Measurements from ENCODE around the gene SUGP2. TPM values are rescaled to one million over a fixed set of nuclear protein-coding genes. Genes with fewer than 3 reads are reported as not detected.

SUGP2 gene
- total RNA-seq, 1 experiment from 2014 or later: 57.3 TPM

DNA sequence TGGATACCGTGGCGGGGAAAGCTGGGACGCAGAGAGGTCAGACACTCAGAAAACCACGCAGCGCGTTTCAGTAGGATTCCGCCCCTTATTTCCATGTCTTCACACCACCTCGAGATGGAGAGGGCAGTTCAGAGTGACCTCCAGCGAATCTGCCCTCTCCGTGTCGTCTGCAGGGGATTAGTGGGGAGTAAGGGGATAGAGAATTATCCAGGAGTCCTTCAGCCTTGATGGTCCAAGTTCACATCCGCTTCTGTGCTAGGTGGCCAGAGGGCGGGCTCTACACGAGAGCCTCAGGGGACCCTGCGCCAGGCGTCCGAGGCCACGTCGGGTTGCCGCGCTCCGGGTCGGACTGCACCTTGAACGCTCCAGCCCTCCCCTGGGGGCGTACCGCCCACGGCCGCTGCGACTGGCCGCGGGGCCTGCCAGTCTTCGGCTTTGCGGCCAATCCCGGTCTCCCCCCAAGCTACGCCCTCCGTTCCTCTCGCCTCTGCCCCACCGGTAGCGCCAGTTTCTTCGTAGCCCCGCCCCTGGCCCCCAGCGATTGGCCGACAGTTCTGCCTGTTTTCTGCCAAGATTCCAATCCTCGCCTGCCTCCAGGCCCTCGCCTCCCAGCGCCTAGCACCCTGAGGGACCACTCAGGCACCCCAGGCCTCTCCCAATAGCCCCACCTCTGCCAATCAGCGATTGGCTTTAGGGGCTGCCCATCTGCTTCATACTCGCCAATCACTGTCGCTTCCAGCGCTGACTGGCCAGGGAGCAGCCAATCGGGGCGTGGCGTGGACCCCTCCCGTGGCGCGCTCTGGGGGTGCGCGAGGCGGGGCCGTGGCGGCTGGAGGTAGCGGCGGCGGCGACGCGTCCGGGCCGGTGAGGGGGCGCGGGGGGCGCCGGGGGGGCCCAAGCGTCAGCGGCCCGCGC lies 30.1 kb upstream of the SUGP2 start, which contains the start of gene SLC25A42:
TSS of gene SLC25A42 (plus strand) at position 812 of the 915 bp plus-strand sequence. CDS start 32,131 bp downstream, outside the sequence.
- H3K27me3 ChIP-seq: peaks cover 12% of the 10 kb centered on the region; the same call in 1 of the 2 replicates
- H3K4me3 ChIP-seq: peak within 1 kb of the TSS; percentile 57
- peak; percentile 100 for DNase-seq

DNA sequence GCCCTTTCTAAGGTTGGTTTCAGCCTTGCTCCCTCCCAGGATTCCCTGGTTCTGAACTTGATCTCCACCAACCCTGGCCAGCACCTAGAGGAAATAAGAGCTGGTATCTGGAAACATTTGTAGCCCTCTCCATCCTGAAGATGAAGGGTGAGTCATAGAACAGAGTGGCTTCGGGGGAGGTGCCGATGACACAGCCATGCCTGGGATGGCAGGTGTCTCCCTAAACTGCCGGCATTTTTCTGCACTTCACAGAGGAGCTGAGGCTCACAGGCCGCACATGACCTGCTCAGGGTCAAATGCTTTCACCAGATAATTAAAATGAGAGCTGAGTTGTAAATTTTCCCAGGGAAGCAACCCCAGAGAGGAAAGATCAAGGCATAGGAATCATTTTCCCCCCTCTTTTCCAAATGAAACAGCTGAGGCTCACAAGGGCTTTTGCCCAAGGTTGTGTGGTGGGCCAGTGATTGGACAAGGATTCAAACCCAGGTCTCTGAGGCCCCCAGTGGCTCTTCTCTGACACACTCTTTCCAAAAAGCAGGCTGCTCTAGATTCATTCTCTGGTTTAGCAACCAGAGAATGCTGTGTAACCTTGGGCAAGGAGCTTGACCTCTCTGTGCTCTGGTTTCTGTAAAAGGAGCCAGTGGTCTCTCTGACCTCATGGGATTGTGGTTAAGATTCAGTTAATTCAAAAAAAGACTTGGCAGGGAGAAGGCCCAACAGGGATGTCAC lies 29.3 kb upstream of the SUGP2 start:
- peak; percentile 49 for DNase-seq
- Histone ChIP-seq H3K27me3 (peaks cover 12% of the 10 kb centered on the region; the same call in 1 of the 2 replicates), H3K36me3 (peaks cover 36% of the 10 kb centered on the region), H3K4me3 (peak overlapping the region; percentile 57), H3K9me3 (no peaks in the 10 kb centered on the region)

More for the DNA sequence above, 30.1 kb upstream of the SUGP2 start, which contains the start of gene SLC25A42:
- H3K36me3 ChIP-seq: peaks cover 27% of the 10 kb centered on the region
- no peaks in the 10 kb centered on the region for H3K9me3 ChIP-seq

DNA sequence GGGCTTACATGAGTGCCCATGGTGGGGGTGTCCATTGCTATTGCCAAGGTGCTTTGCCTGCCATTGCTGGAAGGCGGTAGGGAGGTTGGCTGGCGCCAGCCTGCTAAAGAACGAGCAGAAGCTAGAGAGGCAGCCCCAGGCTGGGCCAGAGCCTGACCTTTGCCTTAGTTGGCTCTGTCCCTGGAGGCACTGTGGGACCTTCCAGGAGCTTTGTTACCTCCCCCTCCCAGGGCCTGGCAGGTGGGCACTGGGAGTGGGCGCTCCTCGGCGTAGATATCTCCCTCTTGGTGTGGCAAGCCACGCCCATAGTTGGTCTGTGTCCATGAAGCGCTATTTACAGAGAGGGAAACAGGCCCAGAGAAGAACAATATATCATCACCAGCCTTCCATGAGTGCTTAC lies 28.2 kb upstream of the SUGP2 start:
- no peaks in the 10 kb centered on the region for H3K9me3 ChIP-seq
- DNase-seq: no peak
- peaks cover 12% of the 10 kb centered on the region; the same call in 1 of the 2 replicates for H3K27me3 ChIP-seq
- H3K4me3 ChIP-seq: no peak overlapping the region
- peaks cover 47% of the 10 kb centered on the region for H3K36me3 ChIP-seq

DNA sequence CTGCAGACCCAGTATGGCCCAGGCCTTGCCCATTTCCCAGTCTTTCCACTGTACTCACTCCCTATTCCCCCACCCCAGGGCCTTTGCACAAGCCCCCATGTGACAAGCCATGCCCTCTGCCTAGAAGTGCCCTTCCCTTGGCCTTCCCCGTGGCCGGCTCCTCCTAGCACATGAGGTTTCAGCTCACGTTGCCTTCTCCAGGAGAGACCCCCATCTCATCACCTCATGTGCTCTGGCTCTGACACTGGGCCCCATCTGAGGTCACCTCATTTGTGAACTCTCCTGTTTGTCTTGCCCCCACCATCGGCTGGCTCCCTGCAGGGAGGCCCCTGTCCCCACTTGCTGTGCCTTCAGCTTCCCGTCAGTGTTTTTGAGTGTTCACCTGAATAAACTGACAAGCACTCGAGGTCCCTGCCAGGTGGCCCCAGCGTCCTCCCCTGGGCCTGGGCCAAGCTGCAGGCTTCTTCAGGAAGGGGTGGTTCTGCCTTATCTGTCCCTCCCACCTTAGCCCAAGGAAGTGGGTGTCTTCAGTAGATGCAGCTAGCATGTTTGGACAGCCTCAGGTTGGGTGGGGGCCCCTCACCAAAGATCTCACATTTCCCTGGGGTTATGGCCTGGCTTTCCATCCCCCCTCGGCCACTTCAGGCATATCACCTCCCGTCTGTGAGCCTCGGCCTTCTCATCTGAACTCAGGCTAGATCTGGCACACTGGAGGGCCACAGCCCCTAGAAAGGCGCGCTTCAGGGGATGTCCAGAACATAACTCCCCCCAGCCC lies 26.7 kb upstream of the SUGP2 start:
- Histone ChIP-seq H3K36me3 (peaks cover 61% of the 10 kb centered on the region), H3K27me3 (peaks cover 6% of the 10 kb centered on the region; the same call in 1 of the 2 replicates), H3K9me3 (no peaks in the 10 kb centered on the region), H3K4me3 (no peak overlapping the region)
- DNase-seq: no peak

GRCh38 chr19:19059018-19059836 lies 25.9 kb upstream of the SUGP2 start:
- no peak for DNase-seq
- H3K9me3 ChIP-seq: no peaks in the 10 kb centered on the region
- H3K27me3 ChIP-seq: no peaks in the 10 kb centered on the region
- no peak overlapping the region for H3K4me3 ChIP-seq
- H3K36me3 ChIP-seq: peaks cover 69% of the 10 kb centered on the region

GRCh38 chr19:19057720-19058119 lies 24.4 kb upstream of the SUGP2 start:
- no peak for DNase-seq
- no peaks in the 10 kb centered on the region for H3K9me3 ChIP-seq

GRCh38 chr19:19057317-19057716 lies 24.0 kb upstream of the SUGP2 start:
- Histone ChIP-seq H3K27me3 (no peaks in the 10 kb centered on the region), H3K9me3 (no peaks in the 10 kb centered on the region), H3K36me3 (peaks cover 87% of the 10 kb centered on the region), H3K4me3 (no peak overlapping the region)
- DNase-seq: no peak

More at GRCh38 chr19:19057720-19058119, 24.4 kb upstream of the SUGP2 start:
- H3K27me3 ChIP-seq: no peaks in the 10 kb centered on the region
- no peak overlapping the region for H3K4me3 ChIP-seq
- peaks cover 83% of the 10 kb centered on the region for H3K36me3 ChIP-seq

DNA sequence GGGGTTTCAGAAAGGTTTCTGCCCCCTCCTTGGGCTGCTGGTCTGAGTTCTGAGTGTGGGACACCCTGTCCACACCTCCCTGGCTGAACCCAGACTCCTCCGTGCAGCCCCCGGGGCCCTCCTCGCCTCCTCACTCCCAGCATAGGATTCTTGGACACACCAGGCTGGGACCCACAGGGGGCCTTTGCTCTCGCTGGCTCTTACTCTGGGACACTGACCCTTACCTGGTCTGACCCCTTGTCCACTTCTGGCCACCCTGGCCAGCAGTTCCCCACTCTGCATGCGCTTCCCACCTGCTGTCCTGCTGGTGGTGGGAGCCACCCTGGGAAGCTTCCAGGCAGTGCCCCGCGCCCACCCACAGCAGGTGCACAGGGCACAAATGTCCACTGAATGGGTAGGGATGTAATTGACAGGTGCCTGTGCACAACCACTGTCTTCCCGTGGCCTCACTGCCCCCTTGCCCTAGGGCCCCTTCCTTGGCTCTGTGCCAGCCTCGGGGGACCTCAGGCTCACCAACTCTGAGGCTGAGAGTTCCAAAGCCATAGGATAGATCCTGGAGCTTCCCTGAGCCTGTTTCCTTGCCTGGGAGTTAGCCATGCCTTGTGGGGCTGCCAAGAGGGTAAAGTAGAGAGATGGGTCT lies 23.4 kb upstream of the SUGP2 start:
- Histone ChIP-seq H3K36me3 (peaks cover 91% of the 10 kb centered on the region), H3K27me3 (no peaks in the 10 kb centered on the region), H3K9me3 (no peaks in the 10 kb centered on the region), H3K4me3 (no peak overlapping the region)
- DNase-seq: no peak

- Histone ChIP-seq H3K4me3 (no peak overlapping the region), H3K27me3 (no peaks in the 10 kb centered on the region), H3K9me3 (no peaks in the 10 kb centered on the region), H3K36me3 (peaks cover 91% of the 10 kb centered on the region)
- DNase-seq: no peak
These were observed 22.4 kb upstream of the SUGP2 start for GRCh38 chr19:19055701-19056100.

DNA sequence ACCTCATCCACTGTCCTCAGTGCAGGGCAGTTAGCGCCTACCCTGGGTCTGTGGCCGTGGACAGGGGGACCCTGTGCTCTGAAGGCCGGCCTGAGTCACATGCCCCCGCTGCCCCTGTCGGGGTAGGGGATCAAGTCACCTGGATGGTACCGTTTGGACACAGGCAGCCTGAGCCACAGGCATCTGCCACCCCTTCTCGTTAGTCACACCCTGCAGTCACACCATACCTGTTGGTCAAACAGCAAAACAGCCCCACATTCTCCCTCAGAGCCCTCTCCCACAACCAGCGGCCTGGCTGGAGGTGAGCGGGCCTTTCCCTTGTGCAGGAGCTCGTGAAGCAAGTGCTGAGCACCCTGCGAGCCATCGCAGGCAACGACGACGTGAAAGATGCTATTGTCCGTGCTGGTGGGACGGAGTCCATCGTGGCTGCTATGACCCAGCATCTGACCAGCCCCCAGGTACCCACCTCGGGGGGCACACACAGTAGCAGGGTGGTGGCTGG lies 21.7 kb upstream of the SUGP2 start:
- Histone ChIP-seq H3K36me3 (peaks cover 91% of the 10 kb centered on the region), H3K27me3 (no peaks in the 10 kb centered on the region), H3K9me3 (no peaks in the 10 kb centered on the region), H3K4me3 (no peak overlapping the region)
- no peak for DNase-seq

- Histone ChIP-seq H3K9me3 (no peaks in the 10 kb centered on the region), H3K36me3 (peaks cover 92% of the 10 kb centered on the region), H3K27me3 (no peaks in the 10 kb centered on the region), H3K4me3 (no peak overlapping the region)
- DNase-seq: no peak
These were observed 21.1 kb upstream of the SUGP2 start for GRCh38 chr19:19054315-19054938.

DNA sequence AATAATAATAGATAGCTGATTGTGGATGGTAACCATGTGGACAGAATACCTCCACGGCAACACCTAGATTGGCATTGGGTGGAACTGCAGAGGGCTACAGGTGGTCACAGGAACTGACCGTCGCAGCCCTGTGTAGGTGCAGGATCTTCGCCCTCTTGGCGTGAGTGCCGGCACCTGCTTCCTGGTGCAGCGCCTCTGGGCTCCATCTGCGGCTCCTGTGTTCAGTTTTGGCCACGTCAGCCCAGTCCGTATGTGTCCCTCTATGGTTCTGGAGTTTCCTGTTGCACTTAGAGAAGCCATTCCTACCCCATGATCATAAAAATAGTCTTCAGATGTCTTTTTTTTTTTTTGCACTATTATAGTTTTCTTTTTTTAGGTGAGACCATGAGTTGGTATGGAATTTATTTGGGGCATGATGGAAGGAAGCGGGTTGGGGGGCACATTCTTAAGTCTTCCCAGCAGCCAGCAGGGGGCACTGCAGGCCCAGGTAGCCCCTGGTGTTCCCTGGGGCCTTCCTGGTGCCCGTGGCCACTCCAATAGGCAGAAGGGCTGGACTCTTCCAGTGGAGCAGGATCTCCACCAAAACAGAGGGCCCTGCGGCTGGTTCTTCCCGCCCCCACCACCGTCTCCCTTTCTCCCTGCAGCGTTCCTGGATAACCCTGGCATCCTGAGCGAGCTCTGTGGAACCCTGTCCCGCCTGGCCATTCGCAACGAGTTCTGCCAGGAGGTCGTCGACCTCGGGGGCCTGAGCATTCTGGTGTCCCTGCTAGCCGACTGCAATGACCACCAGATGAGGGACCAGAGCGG lies 20.4 kb upstream of the SUGP2 start:
- Histone ChIP-seq H3K27me3 (no peaks in the 10 kb centered on the region), H3K9me3 (no peaks in the 10 kb centered on the region), H3K36me3 (peaks cover 98% of the 10 kb centered on the region), H3K4me3 (no peak overlapping the region)
- DNase-seq: peak; percentile 38

GRCh38 chr19:19052921-19053320 lies 19.6 kb upstream of the SUGP2 start:
- DNase-seq: no peak
- H3K4me3 ChIP-seq: no peak overlapping the region
- peaks cover 98% of the 10 kb centered on the region for H3K36me3 ChIP-seq
- H3K27me3 ChIP-seq: no peaks in the 10 kb centered on the region
- H3K9me3 ChIP-seq: no peaks in the 10 kb centered on the region

Measured in MG63 (cell line).